Gastrocnemius medialis (tissue), 4 donors: ENCODE results near the gene DMBT1.

Experiments
- POLR2A ChIP-seq, 2 donors: fragments of 450-650 bp; IDR thresholded peaks; one replicate each; pipeline ENCODE4 v1.6.1; 2017; ENCODE audit warnings: antibody characterized with exemption in 2 of 2, mild to moderate bottlenecking in 2 of 2, moderate library complexity in 2 of 2
- TF ChIP-seq, protein P1 (sequence below), 5 experiments: fragments of 450-650 bp in 3 of 5; fragments of 200-600 bp in 2 of 5; sonication (generic) in 2 of 5; IDR thresholded peaks in 4 of 5; conservative IDR thresholded peaks in 1 of 5; 1 replicate in 4 of 5; 2 replicates in 1 of 5; pipeline ENCODE4 v1.5.1; 2016 to 2019; ENCODE audit warnings: antibody characterized with exemption in 5 of 5, mild to moderate bottlenecking in 3 of 5, moderate library complexity in 3 of 5

DNA sequence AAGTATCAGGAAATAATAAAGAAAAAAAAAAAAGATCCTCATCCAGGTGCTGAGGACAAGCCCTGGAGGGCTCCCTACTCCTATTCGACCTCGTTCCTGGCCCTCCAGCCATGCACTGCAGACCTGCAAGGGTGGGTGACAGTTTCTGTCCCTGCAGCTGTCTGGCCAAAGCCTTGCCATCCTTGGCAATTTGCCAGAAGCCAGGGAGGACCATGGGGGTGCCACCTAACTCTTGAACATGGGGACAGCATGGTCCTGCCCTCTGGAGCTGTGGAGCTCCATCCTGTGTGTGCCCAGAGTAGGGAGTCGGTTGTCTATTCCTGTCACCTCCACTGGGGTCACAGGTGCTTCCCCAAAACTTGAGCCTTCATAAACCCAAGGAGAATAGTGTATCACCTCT is 27.8 kb downstream of the DMBT1 start:
- TF ChIP-seq POLR2A (IDR thresholded peaks at IDR 0.05): no peak
- TF ChIP-seq, protein P1, sequence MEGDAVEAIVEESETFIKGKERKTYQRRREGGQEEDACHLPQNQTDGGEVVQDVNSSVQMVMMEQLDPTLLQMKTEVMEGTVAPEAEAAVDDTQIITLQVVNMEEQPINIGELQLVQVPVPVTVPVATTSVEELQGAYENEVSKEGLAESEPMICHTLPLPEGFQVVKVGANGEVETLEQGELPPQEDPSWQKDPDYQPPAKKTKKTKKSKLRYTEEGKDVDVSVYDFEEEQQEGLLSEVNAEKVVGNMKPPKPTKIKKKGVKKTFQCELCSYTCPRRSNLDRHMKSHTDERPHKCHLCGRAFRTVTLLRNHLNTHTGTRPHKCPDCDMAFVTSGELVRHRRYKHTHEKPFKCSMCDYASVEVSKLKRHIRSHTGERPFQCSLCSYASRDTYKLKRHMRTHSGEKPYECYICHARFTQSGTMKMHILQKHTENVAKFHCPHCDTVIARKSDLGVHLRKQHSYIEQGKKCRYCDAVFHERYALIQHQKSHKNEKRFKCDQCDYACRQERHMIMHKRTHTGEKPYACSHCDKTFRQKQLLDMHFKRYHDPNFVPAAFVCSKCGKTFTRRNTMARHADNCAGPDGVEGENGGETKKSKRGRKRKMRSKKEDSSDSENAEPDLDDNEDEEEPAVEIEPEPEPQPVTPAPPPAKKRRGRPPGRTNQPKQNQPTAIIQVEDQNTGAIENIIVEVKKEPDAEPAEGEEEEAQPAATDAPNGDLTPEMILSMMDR (IDR thresholded peaks at IDR 0.05 in 4 of 5, conservative IDR thresholded peaks at IDR 0.05 in 1 of 5): no peak
